GM10266 (cell line): ENCODE measurements around the gene ROR1.
"Not testable (repeated sequence)": the region's sequence is repeated elsewhere in the genome, so short reads cannot be mapped to it uniquely, and the experiment has no call there.

ENCODE experiments used
- DNase-seq: peaks from one replicate; pipeline ENCODE4 v3.0.0; 2012; ENCODE audit errors: extremely low spot score
- TF ChIP-seq, protein P1 (sequence below): IDR thresholded peaks from 2 replicates; pipeline ENCODE4 v1.5.1; 2012; ENCODE audit warnings: mild to moderate bottlenecking, low read depth; ENCODE audit not compliant: control insufficient read depth, insufficient read depth; ENCODE audit errors: missing control alignments

Gene ROR1

DNA sequence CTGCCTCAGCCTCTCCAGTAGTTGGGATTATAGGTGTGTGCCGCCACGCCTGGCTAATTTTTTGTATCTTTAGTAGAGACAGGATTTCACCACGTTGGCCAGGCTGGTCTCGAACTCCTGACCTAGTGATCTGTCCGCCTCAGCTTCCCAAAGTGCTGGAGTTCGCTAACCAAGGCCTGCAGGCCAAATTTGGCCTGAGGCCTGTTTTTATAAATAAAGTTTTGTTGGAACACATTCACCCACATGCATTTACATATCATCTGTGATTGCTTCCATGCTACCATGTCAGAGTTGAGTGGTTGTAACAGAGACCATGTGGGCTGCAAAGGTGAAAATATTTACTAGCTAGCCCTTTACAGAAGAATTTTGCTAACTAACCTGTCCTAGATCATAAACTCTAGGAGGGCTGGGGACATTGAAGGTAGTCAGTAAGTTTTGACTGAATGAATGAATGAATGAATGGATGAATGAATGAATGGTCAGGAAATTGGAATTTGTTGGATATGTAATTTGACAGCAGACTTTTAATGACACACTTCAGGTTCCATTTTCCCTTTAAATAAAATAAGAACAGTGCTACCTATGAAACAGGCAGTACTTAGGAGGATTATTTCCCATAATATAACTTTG, 38.4 kb downstream of the ROR1 start:
- TF ChIP-seq, protein P1, sequence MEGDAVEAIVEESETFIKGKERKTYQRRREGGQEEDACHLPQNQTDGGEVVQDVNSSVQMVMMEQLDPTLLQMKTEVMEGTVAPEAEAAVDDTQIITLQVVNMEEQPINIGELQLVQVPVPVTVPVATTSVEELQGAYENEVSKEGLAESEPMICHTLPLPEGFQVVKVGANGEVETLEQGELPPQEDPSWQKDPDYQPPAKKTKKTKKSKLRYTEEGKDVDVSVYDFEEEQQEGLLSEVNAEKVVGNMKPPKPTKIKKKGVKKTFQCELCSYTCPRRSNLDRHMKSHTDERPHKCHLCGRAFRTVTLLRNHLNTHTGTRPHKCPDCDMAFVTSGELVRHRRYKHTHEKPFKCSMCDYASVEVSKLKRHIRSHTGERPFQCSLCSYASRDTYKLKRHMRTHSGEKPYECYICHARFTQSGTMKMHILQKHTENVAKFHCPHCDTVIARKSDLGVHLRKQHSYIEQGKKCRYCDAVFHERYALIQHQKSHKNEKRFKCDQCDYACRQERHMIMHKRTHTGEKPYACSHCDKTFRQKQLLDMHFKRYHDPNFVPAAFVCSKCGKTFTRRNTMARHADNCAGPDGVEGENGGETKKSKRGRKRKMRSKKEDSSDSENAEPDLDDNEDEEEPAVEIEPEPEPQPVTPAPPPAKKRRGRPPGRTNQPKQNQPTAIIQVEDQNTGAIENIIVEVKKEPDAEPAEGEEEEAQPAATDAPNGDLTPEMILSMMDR = no peak
- DNase-seq = no peak

DNA sequence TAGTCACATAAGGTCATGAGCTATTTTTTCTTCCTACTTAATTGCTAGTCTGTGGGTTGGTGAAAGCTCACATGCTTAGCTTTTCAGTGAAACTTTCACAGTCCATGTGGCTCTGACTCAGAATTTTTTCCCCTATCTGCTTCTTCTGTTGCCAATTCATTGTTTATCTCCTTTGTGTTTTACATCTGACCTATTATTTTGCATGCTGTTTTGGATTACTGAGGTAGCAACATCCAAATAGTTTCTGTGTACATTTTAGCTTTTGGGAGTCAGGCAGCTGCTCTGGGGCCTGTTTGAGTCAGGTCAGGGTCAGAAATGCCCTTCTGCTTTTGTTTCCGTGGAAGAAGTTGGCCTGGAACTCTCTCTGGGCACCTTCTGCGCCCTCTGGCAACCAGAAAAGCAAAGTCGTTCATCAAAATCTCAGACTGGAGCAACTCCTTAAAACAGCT, 40.0 kb downstream of the ROR1 start:
- peak; percentile 30 for DNase-seq
- TF ChIP-seq, protein P1 = no peak

DNA sequence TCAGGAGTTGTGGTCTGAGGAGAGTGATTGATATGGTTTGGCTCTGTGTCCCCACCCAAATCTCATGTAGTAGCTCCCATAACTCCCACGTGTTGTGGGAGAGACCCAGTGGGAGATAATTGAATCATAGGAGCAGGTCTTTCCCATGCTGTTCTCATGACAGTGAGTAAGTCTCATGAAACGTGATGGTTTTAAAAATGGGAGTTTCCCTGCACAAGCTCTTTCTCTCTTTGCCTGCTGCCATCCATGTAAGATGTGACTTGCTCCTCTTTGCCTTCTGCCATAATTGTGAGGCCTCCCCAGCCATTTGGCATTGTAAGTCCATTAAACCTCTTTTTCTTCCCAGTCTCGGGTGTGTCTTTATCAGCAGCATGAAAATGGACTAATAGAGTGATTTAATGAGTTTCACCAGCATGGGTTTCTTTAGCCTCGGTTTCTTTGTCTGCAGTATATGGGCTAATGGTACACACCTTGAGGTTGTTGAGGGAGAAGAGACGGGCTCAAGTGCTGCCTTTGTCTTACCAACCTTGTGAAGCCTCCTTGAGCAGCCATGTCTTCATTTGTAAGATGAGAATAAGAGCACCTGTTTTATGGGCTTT, 42.5 kb downstream of the ROR1 start:
- DNase-seq = not testable (repeated sequence)

DNA sequence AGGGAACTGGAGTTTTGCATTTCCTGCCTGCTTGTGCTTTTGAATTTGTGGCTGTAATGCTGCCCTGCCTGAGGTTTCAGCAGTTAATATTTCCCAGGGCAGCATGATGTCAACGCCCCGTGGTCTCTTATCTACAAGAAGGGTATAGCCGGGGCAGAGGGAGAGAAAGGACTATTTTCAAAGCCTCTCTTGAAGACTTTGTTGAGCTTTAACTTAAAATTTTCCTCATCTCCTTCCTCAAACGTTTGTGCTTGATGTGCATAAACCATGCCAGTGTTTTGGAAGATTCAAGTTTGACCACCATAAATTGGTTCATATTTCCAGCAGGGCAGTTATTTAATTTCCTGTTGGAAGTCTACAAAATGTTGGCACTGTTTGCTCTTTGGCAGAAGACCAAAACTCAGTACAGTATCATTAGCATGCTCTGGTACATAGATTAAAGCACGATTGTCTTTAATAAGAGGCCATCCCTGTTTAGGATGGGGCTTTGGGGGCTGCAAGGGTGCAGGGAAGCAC, 43.4 kb downstream of the ROR1 start:
- TF ChIP-seq, protein P1 = no peak
- no peak for DNase-seq

DNA sequence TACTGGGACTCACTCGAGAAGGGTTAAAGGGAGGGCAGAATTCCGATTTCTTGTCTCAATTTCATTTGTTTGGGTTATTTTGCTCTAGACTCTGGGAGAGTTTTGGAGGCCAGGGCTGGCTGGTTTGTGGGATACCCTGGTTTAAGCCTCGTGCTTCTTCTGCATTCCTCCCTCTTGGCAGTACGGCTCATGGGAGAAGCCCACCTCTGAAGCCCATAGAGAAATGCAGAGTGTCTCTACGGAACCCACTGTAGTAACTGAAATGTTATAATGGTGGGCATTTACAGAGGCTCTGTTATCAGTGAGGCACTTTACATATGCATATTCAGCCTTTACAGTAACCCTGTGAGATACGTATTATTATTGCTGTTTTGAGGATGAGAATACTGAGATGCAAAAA, 43.9 kb downstream of the ROR1 start:
- TF ChIP-seq, protein P1 = no peak
- DNase-seq = no peak

DNA sequence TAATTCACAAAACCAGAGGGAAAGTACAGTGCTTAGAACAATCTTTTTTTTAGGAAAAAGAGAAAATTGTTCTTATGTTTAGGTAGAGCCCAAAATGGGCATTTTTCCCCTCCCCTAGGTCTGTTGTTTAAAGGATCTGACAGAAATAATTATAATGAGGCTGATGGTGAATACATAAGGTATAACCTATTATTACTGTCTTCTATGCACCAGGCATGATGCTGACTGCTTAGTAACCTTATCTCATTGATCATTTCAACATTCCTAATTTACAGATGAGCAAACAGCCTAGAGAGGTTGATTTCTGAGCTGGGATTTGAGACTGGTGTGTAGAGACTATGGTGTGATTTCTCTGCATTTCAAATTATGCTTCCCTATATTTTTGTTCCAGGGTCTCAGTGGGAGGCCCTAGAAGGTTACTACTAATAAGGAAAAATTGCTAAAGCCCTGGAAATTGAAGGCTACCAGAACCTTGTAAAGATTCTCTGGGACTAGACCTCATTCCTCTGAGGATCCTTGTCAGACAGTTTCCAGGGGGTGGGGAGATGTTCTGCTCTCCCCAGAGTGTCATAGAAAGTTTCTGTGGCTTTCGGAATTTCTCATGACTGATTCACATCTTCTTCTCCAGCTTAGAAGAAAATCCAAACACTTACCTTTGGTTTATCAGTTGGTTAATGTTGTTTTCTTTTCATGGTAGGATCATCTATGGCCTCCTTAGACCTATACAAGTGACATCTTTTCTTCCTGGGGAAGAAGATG, 44.9 kb downstream of the ROR1 start:
- TF ChIP-seq, protein P1 = no peak
- DNase-seq = no peak

DNA sequence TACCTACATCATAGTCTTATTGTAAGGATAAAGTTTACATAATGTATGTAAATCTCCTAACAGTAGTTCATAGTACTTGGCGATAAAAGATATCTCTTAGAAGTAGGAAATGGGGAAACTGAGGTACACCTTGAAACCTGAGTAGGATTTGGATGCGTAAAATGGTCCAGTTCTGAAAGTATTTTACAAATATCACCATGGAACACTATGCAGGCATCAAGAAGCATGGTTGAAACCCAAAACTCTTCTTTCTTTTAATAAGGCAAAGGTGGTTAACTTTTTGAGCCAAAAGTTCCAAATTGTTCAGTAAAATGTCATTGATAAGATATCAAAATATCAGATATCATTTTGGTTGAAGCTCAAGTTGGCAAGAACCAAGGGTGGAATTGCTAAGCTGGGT, 46.0 kb downstream of the ROR1 start:
- TF ChIP-seq, protein P1 = no peak
- no peak for DNase-seq
